Lung (tissue), 12 donors: ENCODE results near the gene HOXB13. TPM values are rescaled to one million over a fixed set of nuclear protein-coding genes. Genes with fewer than 3 reads are reported as not detected.
A peak's percentile ranks its signal among the peaks of the same experiment; 100 is the strongest.

ENCODE experiments used
- ATAC-seq: fragments of 200-7000 bp; cut with Tn5 transposase; one replicate; pipeline ENCODE4 v1.9.1; 2020; ENCODE audit warnings: moderate number of reproducible peaks; ENCODE audit not compliant: insufficient read depth, low FRiP score
- DNase-seq, 3 donors: peaks; one replicate each; pipeline ENCODE4 v3.0.0-alpha.2; 2013 to 2017
- H3K27ac ChIP-seq, 2 donors: one replicate each; pipeline ENCODE4 v1.5.1; 2013; ENCODE audit warnings: mild to moderate bottlenecking in 2 of 2, moderate library complexity in 2 of 2, control low read depth in 1 of 2, inconsistent platforms in 1 of 2, low read depth in 1 of 2, low read length in 1 of 2
- H3K27me3 ChIP-seq, 3 donors: one replicate each; pipeline ENCODE4 v1.5.1; 2013; ENCODE audit warnings: low read length in 2 of 3; ENCODE audit not compliant: control insufficient read depth in 3 of 3, insufficient read depth in 3 of 3
- H3K36me3 ChIP-seq, 4 donors: one replicate each; pipeline ENCODE4 v1.5.1; 2013; ENCODE audit warnings: low read length in 4 of 4, mild to moderate bottlenecking in 1 of 4, moderate library complexity in 1 of 4; ENCODE audit not compliant: control insufficient read depth in 4 of 4, insufficient read depth in 4 of 4
- H3K4me1 ChIP-seq, 5 donors: one replicate each; pipeline ENCODE4 v1.5.1; 2013; ENCODE audit warnings: low read length in 5 of 5, mild to moderate bottlenecking in 2 of 5, moderate library complexity in 1 of 5; ENCODE audit not compliant: control insufficient read depth in 5 of 5, insufficient read depth in 5 of 5
- H3K4me3 ChIP-seq: one replicate; pipeline ENCODE4 v1.5.1; 2013; ENCODE audit warnings: mild to moderate bottlenecking, control low read depth, moderate library complexity
- H3K9ac ChIP-seq, 2 donors: one replicate each; pipeline ENCODE4 v1.5.1; 2013; ENCODE audit warnings: low read length in 2 of 2, control low read depth in 1 of 2; ENCODE audit not compliant: insufficient read depth in 1 of 2
- H3K9me3 ChIP-seq, 4 donors: one replicate each; pipeline ENCODE4 v1.5.1; 2013; ENCODE audit warnings: low read length in 3 of 4, mild to moderate bottlenecking in 1 of 4, moderate library complexity in 1 of 4; ENCODE audit not compliant: control insufficient read depth in 4 of 4, insufficient read depth in 3 of 4
- CTCF ChIP-seq: IDR thresholded peaks from 2 replicates; pipeline ENCODE4 v1.5.1; 2012; ENCODE audit warnings: mild to moderate bottlenecking; ENCODE audit errors: control extremely low read depth, extremely low read depth
- WGBS, 2 donors: extraction: QIAGEN DNeasy Blood & Tissue Kit; methylation state at CpG; one replicate each; pipeline ENCODE4 v1.1.7; 2013; 5-methylcytosine and 5-hydroxymethylcytosine counted together
- polyA plus RNA-seq, 2 donors: library from polyadenylated mRNA; stranded (reverse); fragments of 200-250 nt; gene quantifications; one replicate each; pipeline ENCODE4 v1.2.1, GENCODE V29; 2013
- total RNA-seq, 2 donors: library from RNA; depleted of rRNA in 1 of 2; stranded (reverse); fragments of >200 nt in 1 of 2; gene quantifications; one replicate each; pipeline ENCODE4 v1.2.1, GENCODE V29; 2014 to 2021
- donor health status: control.
- donor health status: control.
- donor health status: Bipolar disorder and iron deficiency.
- donor health status: healthy.
- donor health status: DM: yes; HTN: yes; CAD: no.

The HOXB13 gene
- total and polyA plus RNA-seq, 4 donors: not detected

- Histone ChIP-seq H3K27ac (no peak overlapping the region), H3K4me3 (no peak overlapping the region), H3K9ac (no peak overlapping the region), H3K4me1 (peaks cover 0 to 17% (median 0%) of the 10 kb centered on the region in 5 donors), H3K9me3 (peaks cover 0 to 16% (median 0%) of the 10 kb centered on the region in 4 donors), H3K36me3 (no peaks in the 10 kb centered on the region), H3K27me3 (peaks cover 12 to 97% (median 96%) of the 10 kb centered on the region in 3 donors)
- TF ChIP-seq CTCF: no peak
- 61 to 67% methylated on average over 1 of the region's 1 CpG for WGBS, 2 donors
- no peak for DNase-seq
- no peak for ATAC-seq
Measured at GRCh38 chr17:48721009-48721402, 7.5 kb downstream of the HOXB13 start.

GRCh38 chr17:48720266-48721008 lies 8.1 kb downstream of the HOXB13 start:
- H3K9ac ChIP-seq: no peak overlapping the region
- no peak overlapping the region for H3K27ac ChIP-seq
- no peak for DNase-seq
- no peak for TF ChIP-seq CTCF
- no peaks in the 10 kb centered on the region for H3K36me3 ChIP-seq
- no peak for ATAC-seq
- H3K4me3 ChIP-seq: no peak overlapping the region
- peaks cover 0 to 17% (median 0%) of the 10 kb centered on the region in 5 donors for H3K4me1 ChIP-seq
- peaks cover 0 to 16% (median 0%) of the 10 kb centered on the region in 4 donors for H3K9me3 ChIP-seq
- 23 to 25% methylated on average over 11 of the region's 11 CpGs for WGBS, 2 donors
- H3K27me3 ChIP-seq: peaks cover 12 to 97% (median 96%) of the 10 kb centered on the region in 3 donors

- Histone ChIP-seq H3K27ac (no peak overlapping the region), H3K4me1 (peaks cover 0 to 14% (median 0%) of the 10 kb centered on the region in 5 donors), H3K4me3 (no peak overlapping the region), H3K9me3 (peaks cover 0 to 16% (median 0%) of the 10 kb centered on the region in 4 donors), H3K36me3 (no peaks in the 10 kb centered on the region), H3K27me3 (peaks cover 15 to 97% (median 96%) of the 10 kb centered on the region in 3 donors), H3K9ac (no peak overlapping the region)
- TF ChIP-seq CTCF: no peak
- WGBS, 2 donors: 7 to 11% methylated on average over 35 to 37 of the region's 37 CpGs
- ATAC-seq (no peak), DNase-seq (peak; percentile 32 to 54 (median 38))
Measured at GRCh38 chr17:48719642-48720265, 8.8 kb downstream of the HOXB13 start.
